ENCODE data around the gene GAP43.

DNA sequence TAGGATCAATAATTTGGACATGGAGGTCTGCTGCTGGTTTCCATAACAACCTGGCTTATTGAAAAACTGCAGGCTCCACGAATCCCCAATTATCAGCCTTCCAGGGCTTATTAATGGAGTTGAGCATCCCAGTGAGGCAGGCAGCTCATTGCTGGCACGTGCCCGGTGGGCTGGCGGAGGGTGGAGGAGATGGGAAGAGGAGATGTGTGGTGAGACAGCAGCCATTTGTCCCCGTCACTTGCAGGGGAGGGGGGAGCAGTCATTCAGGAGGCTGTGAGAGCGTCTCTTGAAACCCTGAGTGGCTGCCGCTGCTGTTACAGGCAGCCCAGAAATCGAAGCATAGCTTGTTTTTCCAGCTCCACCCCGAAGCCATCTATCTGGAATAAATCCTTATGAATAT is 70.6 kb downstream of the GAP43 start:
- no peak for TF ChIP-seq POLR2A (IDR thresholded peaks at IDR 0.05)
- TF ChIP-seq, protein P1, sequence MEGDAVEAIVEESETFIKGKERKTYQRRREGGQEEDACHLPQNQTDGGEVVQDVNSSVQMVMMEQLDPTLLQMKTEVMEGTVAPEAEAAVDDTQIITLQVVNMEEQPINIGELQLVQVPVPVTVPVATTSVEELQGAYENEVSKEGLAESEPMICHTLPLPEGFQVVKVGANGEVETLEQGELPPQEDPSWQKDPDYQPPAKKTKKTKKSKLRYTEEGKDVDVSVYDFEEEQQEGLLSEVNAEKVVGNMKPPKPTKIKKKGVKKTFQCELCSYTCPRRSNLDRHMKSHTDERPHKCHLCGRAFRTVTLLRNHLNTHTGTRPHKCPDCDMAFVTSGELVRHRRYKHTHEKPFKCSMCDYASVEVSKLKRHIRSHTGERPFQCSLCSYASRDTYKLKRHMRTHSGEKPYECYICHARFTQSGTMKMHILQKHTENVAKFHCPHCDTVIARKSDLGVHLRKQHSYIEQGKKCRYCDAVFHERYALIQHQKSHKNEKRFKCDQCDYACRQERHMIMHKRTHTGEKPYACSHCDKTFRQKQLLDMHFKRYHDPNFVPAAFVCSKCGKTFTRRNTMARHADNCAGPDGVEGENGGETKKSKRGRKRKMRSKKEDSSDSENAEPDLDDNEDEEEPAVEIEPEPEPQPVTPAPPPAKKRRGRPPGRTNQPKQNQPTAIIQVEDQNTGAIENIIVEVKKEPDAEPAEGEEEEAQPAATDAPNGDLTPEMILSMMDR (IDR thresholded peaks at IDR 0.05), result no peak

Data from adrenal gland (tissue), 5 donors.